PC-9 (cell line): ENCODE results near the gene RNU7-1. TPM values are rescaled to one million over a fixed set of nuclear protein-coding genes. Genes with fewer than 3 reads are reported as not detected.

ENCODE experiments used
- BruUV-seq: library from RNA; stranded (reverse); fragments of 400-500 nt; replicated peaks from 2 replicates; lab custom pipeline; 2021; lab: Mats Ljungman, UMichigan
- CTCF ChIA-PET: fragments of 300-600 bp; sonication (Branson Sonifier 250); formaldehyde crosslinking; loops from one replicate; lab custom pipeline; 2022; ENCODE audit warnings: antibody characterized with exemption; lab: Charles Lee
- POLR2A ChIA-PET: fragments of 300-600 bp; sonication (Branson Sonifier 250); formaldehyde crosslinking; loops from one replicate; lab custom pipeline; 2022; ENCODE audit warnings: antibody characterized with exemption; ENCODE audit not compliant: unreplicated experiment; lab: Charles Lee
- DNase-seq, 2 experiments: peaks; one replicate each; pipeline versions ENCODE4 v3.0.0 to v3.0.0-alpha.2; 2015 to 2022; ENCODE audit warnings: mixed read lengths in 1 of 2
- H2AFZ ChIP-seq: fragments of 200-600 bp; sonication (generic); 2 replicates; pipeline ENCODE4 v1.8.1; 2017; ENCODE audit warnings: antibody characterized with exemption
- H3F3A ChIP-seq: fragments of 200-600 bp; sonication (generic); 2 replicates; pipeline ENCODE4 v1.8.1; 2017; ENCODE audit warnings: antibody characterized with exemption, mild to moderate bottlenecking, low read depth; ENCODE audit not compliant: insufficient read depth
- H3K27ac ChIP-seq: fragments of 200-600 bp; sonication (generic); 2 replicates; pipeline ENCODE4 v1.6.1; 2016; ENCODE audit warnings: mixed run types
- H3K27me3 ChIP-seq: fragments of 200-600 bp; sonication (generic); 2 replicates; pipeline ENCODE4 v1.6.1; 2016; ENCODE audit warnings: low read depth, mixed run types; ENCODE audit not compliant: insufficient read depth
- H3K36me3 ChIP-seq: fragments of 200-600 bp; sonication (generic); 2 replicates; pipeline ENCODE4 v1.6.1; 2016; ENCODE audit warnings: low read depth, mixed run types
- H3K4me1 ChIP-seq: fragments of 200-600 bp; sonication (generic); replicated peaks from 2 replicates; pipeline ENCODE4 v1.6.1; 2016; ENCODE audit warnings: mixed run types; ENCODE audit not compliant: insufficient read depth
- H3K4me2 ChIP-seq: fragments of 200-600 bp; sonication (generic); 2 replicates; pipeline ENCODE4 v1.6.1; 2017; ENCODE audit warnings: mixed run types
- H3K4me3 ChIP-seq: fragments of 200-600 bp; sonication (generic); 2 replicates; pipeline ENCODE4 v1.6.1; 2016; ENCODE audit warnings: mixed run types
- H3K79me2 ChIP-seq: fragments of 200-600 bp; sonication (generic); 2 replicates; pipeline ENCODE4 v1.6.1; 2017; ENCODE audit warnings: low read depth, mixed run types
- H3K9me2 ChIP-seq: fragments of 200-600 bp; sonication (generic); 2 replicates; pipeline ENCODE4 v1.8.1; 2017; ENCODE audit warnings: mild to moderate bottlenecking; ENCODE audit not compliant: insufficient read depth
- H3K9me3 ChIP-seq: fragments of 200-600 bp; sonication (generic); 2 replicates; pipeline ENCODE4 v1.8.1; 2016; ENCODE audit warnings: low read depth; ENCODE audit not compliant: insufficient read depth
- H4K20me1 ChIP-seq: fragments of 200-600 bp; sonication (generic); 2 replicates; pipeline ENCODE4 v1.8.1; 2017; ENCODE audit not compliant: insufficient read depth
- EZH2 ChIP-seq: fragments of 200-600 bp; sonication (generic); IDR thresholded peaks from 2 replicates; pipeline ENCODE4 v1.8.0; 2017; ENCODE audit warnings: antibody characterized with exemption, low read depth
- intact Hi-C: fragments of 100-400 bp; cut with micrococcal nuclease; formaldehyde crosslinking; loops from one replicate; pipeline ENCODE4 v1.10.0; 2022; ENCODE audit not compliant: unreplicated experiment
- total RNA-seq: library from RNA; stranded (reverse); gene quantifications from 2 replicates; pipeline ENCODE4 v1.2.3, GENCODE V29; 2021
- TF ChIP-seq, protein P1 (sequence below): fragments of 200-600 bp; sonication (generic); conservative IDR thresholded peaks from 2 replicates; pipeline ENCODE4 v1.6.1; 2017; ENCODE audit warnings: mixed run types, antibody characterized with exemption, mild to moderate bottlenecking, moderate library complexity

Gene RNU7-1
- total RNA-seq, 1 experiment from 2014 or later: not detected

DNA sequence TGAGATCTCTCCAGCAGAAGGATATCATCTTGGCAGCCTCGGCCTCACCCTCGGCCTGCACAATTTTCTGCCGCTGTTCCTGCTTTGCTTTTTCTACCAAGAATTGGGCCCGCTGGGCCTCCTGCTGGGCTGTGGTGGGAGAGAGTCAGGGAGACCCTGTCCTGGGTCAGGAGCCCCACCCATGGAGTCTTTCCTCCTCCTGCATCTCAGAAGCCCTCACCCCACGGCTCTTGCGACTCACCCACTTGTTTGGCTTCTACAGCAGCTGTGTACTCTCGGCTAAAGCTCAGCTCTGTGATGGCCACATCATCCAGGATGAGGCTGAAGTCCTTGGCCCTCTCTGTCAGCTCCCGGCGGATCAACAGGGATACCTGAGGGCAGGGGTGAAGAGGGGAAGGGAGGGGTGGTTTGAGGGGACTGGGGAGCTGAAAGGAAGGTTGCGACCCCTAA is 24.1 kb downstream of the RNU7-1 start:
- Histone ChIP-seq H3F3A (peaks cover 58% of the 10 kb centered on the region), H3K79me2 (peaks cover 94% of the 10 kb centered on the region), H3K4me2 (peak overlapping the region; percentile 92; the same call in 1 of the 2 replicates), H3K27ac (no peak overlapping the region), H3K36me3 (peaks cover 46% of the 10 kb centered on the region), H4K20me1 (peaks cover 30% of the 10 kb centered on the region), H3K4me1 (peaks cover 39% of the 10 kb centered on the region), H3K4me3 (no peak overlapping the region), H3K9me3 (no peaks in the 10 kb centered on the region), H2AFZ (no peak overlapping the region), H3K9me2 (no peaks in the 10 kb centered on the region), H3K27me3 (no peaks in the 10 kb centered on the region)
- no peak for DNase-seq
- no TSS peak for BruUV-seq
- TF ChIP-seq, protein P1, sequence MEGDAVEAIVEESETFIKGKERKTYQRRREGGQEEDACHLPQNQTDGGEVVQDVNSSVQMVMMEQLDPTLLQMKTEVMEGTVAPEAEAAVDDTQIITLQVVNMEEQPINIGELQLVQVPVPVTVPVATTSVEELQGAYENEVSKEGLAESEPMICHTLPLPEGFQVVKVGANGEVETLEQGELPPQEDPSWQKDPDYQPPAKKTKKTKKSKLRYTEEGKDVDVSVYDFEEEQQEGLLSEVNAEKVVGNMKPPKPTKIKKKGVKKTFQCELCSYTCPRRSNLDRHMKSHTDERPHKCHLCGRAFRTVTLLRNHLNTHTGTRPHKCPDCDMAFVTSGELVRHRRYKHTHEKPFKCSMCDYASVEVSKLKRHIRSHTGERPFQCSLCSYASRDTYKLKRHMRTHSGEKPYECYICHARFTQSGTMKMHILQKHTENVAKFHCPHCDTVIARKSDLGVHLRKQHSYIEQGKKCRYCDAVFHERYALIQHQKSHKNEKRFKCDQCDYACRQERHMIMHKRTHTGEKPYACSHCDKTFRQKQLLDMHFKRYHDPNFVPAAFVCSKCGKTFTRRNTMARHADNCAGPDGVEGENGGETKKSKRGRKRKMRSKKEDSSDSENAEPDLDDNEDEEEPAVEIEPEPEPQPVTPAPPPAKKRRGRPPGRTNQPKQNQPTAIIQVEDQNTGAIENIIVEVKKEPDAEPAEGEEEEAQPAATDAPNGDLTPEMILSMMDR: no peak
- TF ChIP-seq EZH2: no peak
- intact Hi-C loops: loop anchor here (10.0 kb wide), 2 partner anchors 283 to 353 kb away; partner anchors contain the start of gene ZNF384
- ChIA-PET CTCF (interaction anchor here (0.7 to 2.7 kb wide), 2 partner anchors 23 to 144 kb away, joined by 3 to 7 read pairs; no protein-coding TSS in a partner anchor), POLR2A (interaction anchor here (0.6 to 0.7 kb wide), 2 partner anchors 23 to 101 kb away, joined by 3 read pairs; no protein-coding TSS in a partner anchor)

DNA sequence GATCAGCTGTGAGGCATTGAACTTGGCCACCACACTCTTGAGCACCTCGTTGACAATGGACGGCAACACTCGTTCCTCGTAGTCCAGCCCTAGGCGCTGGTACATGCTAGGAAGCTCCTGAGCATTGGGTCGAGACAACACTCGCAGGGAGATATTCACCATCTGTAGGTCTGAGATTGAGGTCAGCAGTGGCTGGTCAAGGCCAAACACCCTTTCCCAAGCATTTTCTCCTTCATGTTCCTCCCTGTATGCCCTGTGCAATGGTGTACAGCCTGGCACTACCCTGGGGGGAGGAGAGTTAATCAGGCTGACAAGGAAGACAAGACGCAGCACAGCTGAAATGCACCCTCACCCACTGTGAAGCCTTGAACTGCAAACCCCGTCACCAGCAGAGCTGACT is 24.8 kb downstream of the RNU7-1 start:
- peaks cover 46% of the 10 kb centered on the region for H3K36me3 ChIP-seq
- no peaks in the 10 kb centered on the region for H3K27me3 ChIP-seq
- DNase-seq: no peak
- peaks cover 97% of the 10 kb centered on the region for H3K79me2 ChIP-seq
- H3K4me3 ChIP-seq: peak overlapping the region; percentile 82; the same call in 1 of the 2 replicates
- no peaks in the 10 kb centered on the region for H3K9me3 ChIP-seq
- peaks cover 61% of the 10 kb centered on the region for H3F3A ChIP-seq
- TF ChIP-seq, protein P1: no peak
- no peak for TF ChIP-seq EZH2
- H3K27ac ChIP-seq: 0 out of 2 replicates have a peak overlapping the region, but pooled peaks have one; percentile 90
- POLR2A ChIA-PET: interaction anchor here (0.6 to 0.7 kb wide), 2 partner anchors 24 to 100 kb away, joined by 3 read pairs; no protein-coding TSS in a partner anchor
- H3K9me2 ChIP-seq: no peaks in the 10 kb centered on the region
- H3K4me1 ChIP-seq: peaks cover 39% of the 10 kb centered on the region
- no peak overlapping the region for H2AFZ ChIP-seq
- intact Hi-C loops: loop anchor here (10.0 kb wide), 2 partner anchors 284 to 354 kb away; partner anchors contain the start of gene ZNF384
- H3K4me2 ChIP-seq: peak overlapping the region; percentile 92
- no TSS peak for BruUV-seq
- CTCF ChIA-PET: interaction anchor here (0.6 to 2.7 kb wide), 5 partner anchors 24 to 145 kb away, joined by 3 to 7 read pairs (median 4); no protein-coding TSS in a partner anchor
- peaks cover 30% of the 10 kb centered on the region for H4K20me1 ChIP-seq

DNA sequence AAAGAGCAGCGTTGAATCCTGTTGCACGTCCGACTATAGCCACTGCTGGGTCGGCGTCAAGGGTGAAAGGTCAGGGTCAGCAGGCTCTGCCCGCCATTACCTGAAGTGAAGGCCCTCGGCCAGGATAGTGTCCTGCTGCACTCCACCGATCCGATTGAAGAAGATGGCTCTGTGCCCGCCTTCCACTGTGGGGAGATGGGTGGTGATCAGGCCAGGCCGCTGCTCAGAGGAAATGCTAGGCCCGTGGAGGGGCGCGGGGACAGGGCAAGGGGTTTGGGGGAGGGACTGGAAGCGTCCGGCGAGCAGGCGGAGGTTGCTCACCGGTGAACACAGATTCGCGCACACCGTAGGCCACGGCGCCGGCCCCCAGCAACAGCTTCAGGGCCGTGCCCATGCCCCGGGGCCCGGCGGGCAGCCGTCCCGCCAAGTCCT is 26.5 kb downstream of the RNU7-1 start:
- Histone ChIP-seq H3K79me2 (peaks cover 81% of the 10 kb centered on the region), H3K27ac (peak overlapping the region; percentile 90), H3K9me3 (no peaks in the 10 kb centered on the region), H2AFZ (no peak overlapping the region), H3K9me2 (no peaks in the 10 kb centered on the region), H4K20me1 (peaks cover 26% of the 10 kb centered on the region), H3K4me3 (peak overlapping the region; percentile 82), H3K4me2 (peak overlapping the region; percentile 92), H3K36me3 (peaks cover 49% of the 10 kb centered on the region), H3K27me3 (no peaks in the 10 kb centered on the region), H3K4me1 (peaks cover 37% of the 10 kb centered on the region), H3F3A (peaks cover 64% of the 10 kb centered on the region)
- intact Hi-C loops: loop anchor here (1.0 to 2.0 kb wide), 3 partner anchors 48 to 123 kb away; partner anchors contain the start of genes C1R and LPCAT3
- TF ChIP-seq, protein P1: no peak
- TF ChIP-seq EZH2: no peak
- DNase-seq: no peak
- ChIA-PET CTCF (interaction anchor here (1.7 to 2.7 kb wide), 2 partner anchors 25 to 101 kb away, joined by 4 to 7 read pairs; no protein-coding TSS in a partner anchor), POLR2A (interaction anchor here (0.9 kb wide), 1 partner anchor 24 kb away, joined by 7 read pairs; no protein-coding TSS in a partner anchor)
- no TSS peak for BruUV-seq
